SK-N-SH (cell line): ENCODE results near the gene SMIM1.

Source experiments
- CTCF ChIP-seq: fragments of 200-600 bp; sonication (generic); IDR thresholded peaks from 2 replicates; pipeline ENCODE4 v1.6.1; 2017; ENCODE audit warnings: antibody characterized with exemption, mild to moderate bottlenecking, moderate library complexity
- EP300 ChIP-seq, 2 experiments: IDR thresholded peaks; 2 replicates each; pipeline versions ENCODE4 v1.4.0 to v1.6.1; 2012; ENCODE audit warnings: borderline replicate concordance in 1 of 2, low read depth in 1 of 2, low read length in 1 of 2
- GABPA ChIP-seq: IDR thresholded peaks from 2 replicates; pipeline ENCODE4 v1.4.0; 2012; ENCODE audit warnings: low read depth, mild to moderate bottlenecking
- JUND ChIP-seq: IDR thresholded peaks from 2 replicates; pipeline ENCODE4 v1.4.0; 2012
- NFIC ChIP-seq: IDR thresholded peaks from 2 replicates; pipeline ENCODE4 v1.4.0; 2012; ENCODE audit warnings: borderline replicate concordance
- POLR2AphosphoS5 ChIP-seq: IDR thresholded peaks from 2 replicates; pipeline ENCODE4 v1.6.1; 2012; ENCODE audit warnings: low read depth, low read length
- RFX5 ChIP-seq: IDR thresholded peaks from 2 replicates; pipeline ENCODE4 v1.6.1; 2012; ENCODE audit warnings: mild to moderate bottlenecking, improper control_type of control experiment, low read length
- ZBTB33 ChIP-seq: IDR thresholded peaks from 2 replicates; pipeline ENCODE4 v1.4.0; 2012; ENCODE audit warnings: low read depth, borderline replicate concordance

GRCh38 chr1:3817821-3818597, 45.5 kb downstream of the SMIM1 start:
- TF ChIP-seq RFX5 (no peak), JUND (no peak), NFIC (no peak), CTCF (no peak), EP300 (IDR thresholded peaks at IDR 0.05; ENCODE audit: borderline replicate concordance in 1 of 2, low read depth in 1 of 2, low read length in 1 of 2) (no peak), ZBTB33 (no peak), GABPA (no peak), POLR2AphosphoS5 (no peak)
